ENCODE results near the gene ZC3H7A.

ZC3H7A gene

GRCh38 chr16:11796227-11797165 is 562 bp downstream of the ZC3H7A start:
- H3K4me3 ChIP-seq (ENCODE audit: low read depth, low read length) = peak overlapping the region; percentile 88
- peak overlapping the region; percentile 89 for H3K27ac ChIP-seq
- TF ChIP-seq, protein P1, sequence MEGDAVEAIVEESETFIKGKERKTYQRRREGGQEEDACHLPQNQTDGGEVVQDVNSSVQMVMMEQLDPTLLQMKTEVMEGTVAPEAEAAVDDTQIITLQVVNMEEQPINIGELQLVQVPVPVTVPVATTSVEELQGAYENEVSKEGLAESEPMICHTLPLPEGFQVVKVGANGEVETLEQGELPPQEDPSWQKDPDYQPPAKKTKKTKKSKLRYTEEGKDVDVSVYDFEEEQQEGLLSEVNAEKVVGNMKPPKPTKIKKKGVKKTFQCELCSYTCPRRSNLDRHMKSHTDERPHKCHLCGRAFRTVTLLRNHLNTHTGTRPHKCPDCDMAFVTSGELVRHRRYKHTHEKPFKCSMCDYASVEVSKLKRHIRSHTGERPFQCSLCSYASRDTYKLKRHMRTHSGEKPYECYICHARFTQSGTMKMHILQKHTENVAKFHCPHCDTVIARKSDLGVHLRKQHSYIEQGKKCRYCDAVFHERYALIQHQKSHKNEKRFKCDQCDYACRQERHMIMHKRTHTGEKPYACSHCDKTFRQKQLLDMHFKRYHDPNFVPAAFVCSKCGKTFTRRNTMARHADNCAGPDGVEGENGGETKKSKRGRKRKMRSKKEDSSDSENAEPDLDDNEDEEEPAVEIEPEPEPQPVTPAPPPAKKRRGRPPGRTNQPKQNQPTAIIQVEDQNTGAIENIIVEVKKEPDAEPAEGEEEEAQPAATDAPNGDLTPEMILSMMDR (IDR thresholded peaks at IDR 0.05; ENCODE audit: low read depth, low read length, missing control alignments) = no peak
- no peaks in the 10 kb centered on the region for H3K27me3 ChIP-seq (replicated peaks)
- no peak for DNase-seq
- H3K36me3 ChIP-seq (replicated peaks) = peaks cover 6% of the 10 kb centered on the region
- in situ Hi-C loops (cut with HindIII; ENCODE audit: low pct_ligation_motif_present, low sequenced_read_pairs) = no loop called here

DNA sequence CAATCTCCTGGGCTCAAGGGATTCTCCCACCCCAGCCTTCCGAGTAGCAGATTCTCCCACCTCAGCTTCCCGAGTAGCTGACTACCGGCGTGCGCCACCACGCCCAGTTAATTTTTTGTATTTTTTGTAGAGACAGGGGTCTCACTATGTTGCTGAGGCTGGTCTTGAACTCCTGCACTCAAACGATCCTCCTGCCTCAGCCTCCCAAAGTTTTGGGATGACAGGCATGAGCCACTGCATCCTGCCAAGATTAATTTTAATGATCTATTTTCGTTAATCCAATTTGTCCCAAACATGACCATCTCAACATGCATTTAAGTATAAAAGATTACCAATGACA is 1.2 kb downstream of the ZC3H7A start:
- Histone ChIP-seq H3K27me3 (replicated peaks) (no peaks in the 10 kb centered on the region), H3K27ac (peak overlapping the region; percentile 89), H3K36me3 (replicated peaks) (peaks cover 6% of the 10 kb centered on the region), H3K4me3 (ENCODE audit: low read depth, low read length) (peak overlapping the region; percentile 88)
- DNase-seq = no peak
- TF ChIP-seq, protein P1 (IDR thresholded peaks at IDR 0.05; ENCODE audit: low read depth, low read length, missing control alignments) = no peak
- in situ Hi-C loops (cut with HindIII; ENCODE audit: low pct_ligation_motif_present, low sequenced_read_pairs) = no loop called here

GRCh38 chr16:11794996-11795886 is 1.8 kb downstream of the ZC3H7A start:
- no peaks in the 10 kb centered on the region for H3K27me3 ChIP-seq (replicated peaks)
- in situ Hi-C loops (cut with HindIII; ENCODE audit: low pct_ligation_motif_present, low sequenced_read_pairs) = no loop called here
- peaks cover 9% of the 10 kb centered on the region for H3K36me3 ChIP-seq (replicated peaks)
- peak overlapping the region; percentile 89 for H3K27ac ChIP-seq
- TF ChIP-seq, protein P1 (IDR thresholded peaks at IDR 0.05; ENCODE audit: low read depth, low read length, missing control alignments) = no peak
- DNase-seq = no peak
- H3K4me3 ChIP-seq (ENCODE audit: low read depth, low read length) = peak overlapping the region; percentile 88

DNA sequence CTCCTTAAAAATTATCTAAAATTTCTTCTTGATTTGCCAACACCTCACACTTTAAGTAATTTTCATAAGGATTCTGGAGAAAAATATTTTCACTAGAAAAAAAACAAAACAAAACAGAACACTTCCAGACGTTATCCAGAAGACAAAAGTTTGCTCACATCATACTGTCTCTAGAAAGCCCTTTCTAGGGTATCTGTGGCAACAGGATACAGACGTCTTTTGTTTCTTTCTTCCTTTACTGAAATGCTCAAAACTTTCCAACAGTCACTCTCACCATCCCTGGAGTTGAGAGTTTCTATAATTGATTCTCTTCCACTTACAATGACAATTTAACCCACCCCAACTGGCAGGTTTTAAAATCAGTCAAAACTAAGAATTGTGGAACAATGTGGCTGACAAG is 2.6 kb downstream of the ZC3H7A start:
- no peak overlapping the region for H3K4me3 ChIP-seq (ENCODE audit: low read depth, low read length)
- peaks cover 9% of the 10 kb centered on the region for H3K36me3 ChIP-seq (replicated peaks)
- TF ChIP-seq, protein P1 (IDR thresholded peaks at IDR 0.05; ENCODE audit: low read depth, low read length, missing control alignments) = no peak
- in situ Hi-C loops (cut with HindIII; ENCODE audit: low pct_ligation_motif_present, low sequenced_read_pairs) = no loop called here
- H3K27me3 ChIP-seq (replicated peaks) = no peaks in the 10 kb centered on the region
- H3K27ac ChIP-seq = no peak overlapping the region
- DNase-seq = no peak

DNA sequence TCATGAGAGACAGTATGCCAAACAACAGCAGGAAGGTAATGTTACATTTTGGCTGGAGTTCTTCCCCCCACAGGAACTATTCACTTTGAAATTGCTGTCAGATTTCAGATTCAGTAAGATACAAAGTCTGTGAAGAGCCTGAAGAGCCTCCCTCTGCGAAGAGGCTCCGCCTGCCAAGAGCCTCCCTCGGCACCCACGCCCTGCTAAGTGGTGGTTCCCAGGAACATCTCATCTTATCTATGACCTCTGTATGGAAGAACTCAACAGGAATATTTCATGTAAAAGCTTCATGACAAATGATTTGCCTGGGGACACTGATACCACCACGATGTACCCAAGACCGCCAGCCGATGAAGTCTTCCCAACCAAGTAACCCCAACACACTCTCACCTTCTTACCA is 3.2 kb downstream of the ZC3H7A start:
- no peak overlapping the region for H3K4me3 ChIP-seq (ENCODE audit: low read depth, low read length)
- TF ChIP-seq, protein P1 (IDR thresholded peaks at IDR 0.05; ENCODE audit: low read depth, low read length, missing control alignments) = no peak
- no peak for DNase-seq
- H3K27me3 ChIP-seq (replicated peaks) = no peaks in the 10 kb centered on the region
- no peak overlapping the region for H3K27ac ChIP-seq
- in situ Hi-C loops (cut with HindIII; ENCODE audit: low pct_ligation_motif_present, low sequenced_read_pairs) = no loop called here
- peaks cover 9% of the 10 kb centered on the region for H3K36me3 ChIP-seq (replicated peaks)
